ENCODE data around the gene ABCC4. TPM values are rescaled to one million over a fixed set of nuclear protein-coding genes. Genes with fewer than 3 reads are reported as not detected.

Gene ABCC4
- total RNA-seq, 5 donors from 2014 or later (not counting 1 experiment from before 2014, with no cell fraction given), result 8.9 to 12.5 (median 9.5) TPM

- Mint-ChIP-seq H3K9me3 (peaks cover 4 to 9% (median 4%) of the 10 kb centered on the region in 3 donors), H3K4me1 (peaks cover 0 to 2% (median 0%) of the 10 kb centered on the region in 3 donors), H3K36me3 (peaks cover 59% of the 10 kb centered on the region), H3K4me3 (no peak overlapping the region), H3K27me3 (no peaks in the 10 kb centered on the region), H3K27ac (no peak overlapping the region)
- no peaks in the 10 kb centered on the region for H3K27me3 ChIP-seq (replicated peaks in 1 of 2; ENCODE audit: control insufficient read depth in 2 of 2, extremely low read depth in 1 of 2, insufficient read depth in 2 of 2, low read length in 1 of 2)
- H3K9me3 ChIP-seq, result no peaks in the 10 kb centered on the region
- H3K27ac ChIP-seq (ENCODE audit: low read length), result no peak overlapping the region
- ChIA-PET CTCF (no interaction called here), POLR2A (no interaction called here)
- no CpG with 5 or more reads among the region's 3 CpGs for WGBS (ENCODE audit: insufficient coverage)
- no peaks in the 10 kb centered on the region for H3K4me1 ChIP-seq (ENCODE audit: control insufficient read depth in 1 of 2, extremely low read depth in 1 of 2, insufficient read depth in 2 of 2, low read length in 2 of 2)
- peaks cover 0 to 2% of the 10 kb centered on the region in 2 donors for H3K36me3 ChIP-seq (ENCODE audit: control insufficient read depth in 2 of 2, extremely low read depth in 1 of 2, insufficient read depth in 1 of 2, low read length in 1 of 2)
- DNase-seq, result no peak
- no peak overlapping the region for H3K4me3 ChIP-seq (ENCODE audit: control insufficient read depth in 1 of 2, extremely low read depth in 1 of 2, low read length in 1 of 2)
- no peak for ATAC-seq (replicated peaks in 1 of 4)
These were observed 37.0 kb downstream of the ABCC4 start for GRCh38 chr13:95264225-95264624.

GRCh38 chr13:95262837-95263384 is 38.3 kb downstream of the ABCC4 start:
- Histone ChIP-seq H3K4me1 (ENCODE audit: control insufficient read depth in 1 of 2, extremely low read depth in 1 of 2, insufficient read depth in 2 of 2, low read length in 2 of 2) (no peaks in the 10 kb centered on the region), H3K27me3 (replicated peaks in 1 of 2; ENCODE audit: control insufficient read depth in 2 of 2, extremely low read depth in 1 of 2, insufficient read depth in 2 of 2, low read length in 1 of 2) (no peaks in the 10 kb centered on the region), H3K36me3 (ENCODE audit: control insufficient read depth in 2 of 2, extremely low read depth in 1 of 2, insufficient read depth in 1 of 2, low read length in 1 of 2) (peaks cover 0 to 2% of the 10 kb centered on the region in 2 donors), H3K9me3 (no peaks in the 10 kb centered on the region), H3K27ac (ENCODE audit: low read length) (no peak overlapping the region), H3K4me3 (ENCODE audit: control insufficient read depth in 1 of 2, extremely low read depth in 1 of 2, low read length in 1 of 2) (no peak overlapping the region)
- ChIA-PET CTCF (interaction anchor here in 1 of 2 donors (0.7 kb wide), 1 partner anchor 143 kb away, joined by 5 read pairs; no protein-coding TSS in a partner anchor), POLR2A (no interaction called here)
- Mint-ChIP-seq H3K27me3 (no peaks in the 10 kb centered on the region), H3K27ac (no peak overlapping the region), H3K4me3 (no peak overlapping the region), H3K4me1 (peaks cover 0 to 6% (median 4%) of the 10 kb centered on the region in 3 donors), H3K36me3 (peaks cover 59% of the 10 kb centered on the region), H3K9me3 (peaks cover 4 to 9% (median 4%) of the 10 kb centered on the region in 3 donors)
- ATAC-seq (replicated peaks in 1 of 4) (no peak), DNase-seq (no peak)
- 91% methylated on average over 3 of the region's 9 CpGs for WGBS (ENCODE audit: insufficient coverage)

GRCh38 chr13:95261956-95262355 is 39.3 kb downstream of the ABCC4 start:
- DNase-seq (no peak), ATAC-seq (replicated peaks in 1 of 4) (no peak)
- peaks cover 0 to 2% of the 10 kb centered on the region in 2 donors for H3K36me3 ChIP-seq (ENCODE audit: control insufficient read depth in 2 of 2, extremely low read depth in 1 of 2, insufficient read depth in 1 of 2, low read length in 1 of 2)
- CTCF ChIA-PET, result no interaction called here
- H3K9me3 ChIP-seq, result no peaks in the 10 kb centered on the region
- WGBS (ENCODE audit: insufficient coverage), result 79% methylated on average over 3 of the region's 3 CpGs
- Mint-ChIP-seq H3K27ac (no peak overlapping the region), H3K4me3 (no peak overlapping the region), H3K27me3 (no peaks in the 10 kb centered on the region), H3K9me3 (peaks cover 0 to 4% (median 1%) of the 10 kb centered on the region in 3 donors), H3K4me1 (peaks cover 0 to 6% (median 4%) of the 10 kb centered on the region in 3 donors), H3K36me3 (peaks cover 55% of the 10 kb centered on the region)
- POLR2A ChIA-PET, result no interaction called here
- H3K27ac ChIP-seq (ENCODE audit: low read length), result no peak overlapping the region
- no peak overlapping the region for H3K4me3 ChIP-seq (ENCODE audit: control insufficient read depth in 1 of 2, extremely low read depth in 1 of 2, low read length in 1 of 2)
- H3K27me3 ChIP-seq (replicated peaks in 1 of 2; ENCODE audit: control insufficient read depth in 2 of 2, extremely low read depth in 1 of 2, insufficient read depth in 2 of 2, low read length in 1 of 2), result no peaks in the 10 kb centered on the region
- H3K4me1 ChIP-seq (ENCODE audit: control insufficient read depth in 1 of 2, extremely low read depth in 1 of 2, insufficient read depth in 2 of 2, low read length in 2 of 2), result no peaks in the 10 kb centered on the region

GRCh38 chr13:95260031-95260525 is 41.2 kb downstream of the ABCC4 start:
- Histone ChIP-seq H3K27me3 (replicated peaks in 1 of 2; ENCODE audit: control insufficient read depth in 2 of 2, extremely low read depth in 1 of 2, insufficient read depth in 2 of 2, low read length in 1 of 2) (no peaks in the 10 kb centered on the region), H3K4me3 (ENCODE audit: control insufficient read depth in 1 of 2, extremely low read depth in 1 of 2, low read length in 1 of 2) (no peak overlapping the region), H3K9me3 (no peaks in the 10 kb centered on the region), H3K4me1 (ENCODE audit: control insufficient read depth in 1 of 2, extremely low read depth in 1 of 2, insufficient read depth in 2 of 2, low read length in 2 of 2) (no peaks in the 10 kb centered on the region), H3K36me3 (ENCODE audit: control insufficient read depth in 2 of 2, extremely low read depth in 1 of 2, insufficient read depth in 1 of 2, low read length in 1 of 2) (no peaks in the 10 kb centered on the region), H3K27ac (ENCODE audit: low read length) (no peak overlapping the region)
- ChIA-PET POLR2A (no interaction called here), CTCF (no interaction called here)
- peaks cover 43% of the 10 kb centered on the region for H3K36me3 Mint-ChIP-seq
- DNase-seq (no peak), ATAC-seq (replicated peaks in 1 of 4) (no peak)
- H3K27ac Mint-ChIP-seq, result no peak overlapping the region
- no peaks in the 10 kb centered on the region for H3K27me3 Mint-ChIP-seq
- no peak overlapping the region for H3K4me3 Mint-ChIP-seq
- H3K9me3 Mint-ChIP-seq, result no peaks in the 10 kb centered on the region
- peaks cover 0 to 6% (median 4%) of the 10 kb centered on the region in 3 donors for H3K4me1 Mint-ChIP-seq
- WGBS (ENCODE audit: insufficient coverage), result 94% methylated on average over 2 of the region's 7 CpGs

- Mint-ChIP-seq H3K9me3 (no peaks in the 10 kb centered on the region), H3K27me3 (no peaks in the 10 kb centered on the region), H3K27ac (no peak overlapping the region), H3K36me3 (peaks cover 36% of the 10 kb centered on the region), H3K4me3 (no peak overlapping the region), H3K4me1 (peaks cover 0 to 6% (median 4%) of the 10 kb centered on the region in 3 donors)
- H3K4me3 ChIP-seq (ENCODE audit: control insufficient read depth in 1 of 2, extremely low read depth in 1 of 2, low read length in 1 of 2), result no peak overlapping the region
- 97% methylated on average over 5 of the region's 9 CpGs for WGBS (ENCODE audit: insufficient coverage)
- no peaks in the 10 kb centered on the region for H3K4me1 ChIP-seq (ENCODE audit: control insufficient read depth in 1 of 2, extremely low read depth in 1 of 2, insufficient read depth in 2 of 2, low read length in 2 of 2)
- H3K9me3 ChIP-seq, result no peaks in the 10 kb centered on the region
- no peaks in the 10 kb centered on the region for H3K36me3 ChIP-seq (ENCODE audit: control insufficient read depth in 2 of 2, extremely low read depth in 1 of 2, insufficient read depth in 1 of 2, low read length in 1 of 2)
- no peak for ATAC-seq (replicated peaks in 1 of 4)
- POLR2A ChIA-PET, result interaction anchor here in 1 of 2 donors (0.6 kb wide), 1 partner anchor 302 kb away, joined by 3 read pairs; no protein-coding TSS in a partner anchor
- H3K27me3 ChIP-seq (replicated peaks in 1 of 2; ENCODE audit: control insufficient read depth in 2 of 2, extremely low read depth in 1 of 2, insufficient read depth in 2 of 2, low read length in 1 of 2), result no peaks in the 10 kb centered on the region
- CTCF ChIA-PET, result interaction anchor here in 1 of 2 donors (0.5 to 0.6 kb wide), 2 partner anchors 66 to 109 kb away, joined by 3 to 8 read pairs; no protein-coding TSS in a partner anchor
- H3K27ac ChIP-seq (ENCODE audit: low read length), result no peak overlapping the region
- DNase-seq, result no peak
These were observed 42.5 kb downstream of the ABCC4 start for GRCh38 chr13:95258619-95259194.

GRCh38 chr13:95258098-95258497 is 43.2 kb downstream of the ABCC4 start:
- no peaks in the 10 kb centered on the region for H3K27me3 Mint-ChIP-seq
- Histone ChIP-seq H3K4me3 (ENCODE audit: control insufficient read depth in 1 of 2, extremely low read depth in 1 of 2, low read length in 1 of 2) (no peak overlapping the region), H3K27ac (ENCODE audit: low read length) (no peak overlapping the region), H3K36me3 (ENCODE audit: control insufficient read depth in 2 of 2, extremely low read depth in 1 of 2, insufficient read depth in 1 of 2, low read length in 1 of 2) (no peaks in the 10 kb centered on the region), H3K4me1 (ENCODE audit: control insufficient read depth in 1 of 2, extremely low read depth in 1 of 2, insufficient read depth in 2 of 2, low read length in 2 of 2) (no peaks in the 10 kb centered on the region), H3K9me3 (no peaks in the 10 kb centered on the region), H3K27me3 (replicated peaks in 1 of 2; ENCODE audit: control insufficient read depth in 2 of 2, extremely low read depth in 1 of 2, insufficient read depth in 2 of 2, low read length in 1 of 2) (no peaks in the 10 kb centered on the region)
- ChIA-PET POLR2A (no interaction called here), CTCF (interaction anchor here in 1 of 2 donors (0.6 kb wide), 1 partner anchor 108 kb away, joined by 3 read pairs; no protein-coding TSS in a partner anchor)
- ATAC-seq (replicated peaks in 1 of 4), result no peak
- no peaks in the 10 kb centered on the region for H3K9me3 Mint-ChIP-seq
- 96% methylated on average over 4 of the region's 5 CpGs for WGBS (ENCODE audit: insufficient coverage)
- H3K4me3 Mint-ChIP-seq, result no peak overlapping the region
- H3K4me1 Mint-ChIP-seq, result peaks cover 0 to 6% (median 4%) of the 10 kb centered on the region in 3 donors
- no peak for DNase-seq
- peaks cover 36% of the 10 kb centered on the region for H3K36me3 Mint-ChIP-seq
- no peak overlapping the region for H3K27ac Mint-ChIP-seq

Measured in T-cell (primary cell).